GM08714 (cell line): ENCODE data around the gene HBP1.
"Not testable (repeated sequence)": the region's sequence is repeated elsewhere in the genome, so short reads cannot be mapped to it uniquely, and the experiment has no call there.

Experiments used
- H3K4me3 ChIP-seq: fragments of 200-500 bp; sonication (Bioruptor generic); 2 replicates; pipeline ENCODE4 v1.5.1; 2014; ENCODE audit warnings: mild to moderate bottlenecking, low read length, inconsistent platforms
- ZNF274 ChIP-seq: IDR thresholded peaks from 2 replicates; pipeline ENCODE4 v1.6.1; 2012; ENCODE audit warnings: mild to moderate bottlenecking, low read depth, low read length

The HBP1 gene

DNA sequence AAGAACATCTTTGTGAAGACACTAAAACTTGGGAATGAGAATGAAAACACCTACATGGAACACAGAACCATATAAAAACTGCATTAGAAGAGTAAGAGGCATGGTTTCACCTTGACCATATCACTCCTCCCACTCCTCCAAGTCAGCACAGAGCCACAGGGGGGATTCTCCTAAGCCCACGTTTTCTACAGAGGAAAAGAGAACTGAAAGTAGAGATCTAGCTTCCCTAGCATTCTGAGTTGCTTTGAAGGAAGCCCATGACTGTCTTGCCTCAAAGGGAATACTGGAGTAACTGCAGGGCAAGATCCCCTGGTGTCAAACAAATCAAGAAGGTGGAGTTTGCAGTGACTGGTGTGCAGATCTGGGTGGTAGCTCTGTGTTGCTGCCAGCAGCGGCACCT is 43.9 kb downstream of the HBP1 start:
- no peak overlapping the region for H3K4me3 ChIP-seq
- TF ChIP-seq ZNF274 = no peak

- no peak for TF ChIP-seq ZNF274
- H3K4me3 ChIP-seq = no peak overlapping the region
Observed at GRCh38 chr7:107213193-107213788, 44.5 kb downstream of the HBP1 start.

GRCh38 chr7:107213945-107214344 is 45.1 kb downstream of the HBP1 start:
- no peak overlapping the region for H3K4me3 ChIP-seq
- no peak for TF ChIP-seq ZNF274

DNA sequence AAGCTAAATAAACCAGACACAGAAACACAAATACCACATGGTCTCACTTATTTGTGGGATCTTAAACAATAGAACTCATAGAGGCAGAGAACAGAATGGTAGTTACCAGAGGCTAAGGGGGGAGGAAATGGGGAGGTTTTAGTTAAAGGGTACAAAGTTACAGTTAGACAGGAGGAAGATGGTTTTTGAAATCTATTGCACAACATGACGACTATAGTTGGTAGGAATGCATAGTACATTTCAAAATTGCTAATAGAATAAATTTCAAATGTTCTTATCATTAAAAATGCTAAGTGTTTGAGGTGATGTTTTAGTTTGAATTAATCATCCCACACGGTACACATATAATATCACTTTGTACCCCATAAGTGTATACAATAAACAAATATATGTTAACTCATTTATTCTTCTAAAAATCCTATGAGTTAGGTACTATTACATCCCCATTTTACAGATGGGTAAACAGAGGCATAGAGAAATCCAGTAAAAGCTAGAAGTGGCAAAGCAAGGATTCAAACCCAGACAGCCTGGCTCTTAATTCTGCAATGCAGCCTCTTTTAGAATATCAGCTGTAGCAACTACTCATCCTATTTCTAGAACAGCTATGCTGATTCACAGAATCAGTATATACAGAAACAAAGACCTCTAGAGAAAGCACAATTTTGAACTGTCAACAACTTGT is 50.9 kb downstream of the HBP1 start:
- no peak for TF ChIP-seq ZNF274
- no peak overlapping the region for H3K4me3 ChIP-seq

DNA sequence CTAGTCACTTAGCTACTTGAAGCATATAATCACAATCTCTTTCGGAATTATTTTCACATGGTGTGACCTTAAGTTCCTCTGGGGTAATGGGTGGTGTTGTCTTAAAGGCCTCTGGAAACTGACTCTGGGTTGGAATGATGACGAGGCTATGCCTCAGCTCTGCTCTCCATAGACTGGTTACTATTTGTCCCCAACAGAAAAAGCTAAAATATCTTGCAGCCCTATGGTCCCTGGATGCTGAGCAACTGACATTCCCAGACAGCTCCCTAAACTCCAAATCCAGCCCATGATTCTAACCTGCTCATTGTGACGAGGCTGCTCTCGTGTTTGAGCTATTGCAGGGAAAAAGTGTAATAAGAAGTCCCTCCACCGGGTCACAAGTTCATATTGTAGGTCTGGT is 51.6 kb downstream of the HBP1 start:
- no peak for TF ChIP-seq ZNF274
- H3K4me3 ChIP-seq = no peak overlapping the region

GRCh38 chr7:107220806-107221205 is 52.0 kb downstream of the HBP1 start:
- H3K4me3 ChIP-seq = not testable (repeated sequence)

GRCh38 chr7:107224374-107225223 is 55.8 kb downstream of the HBP1 start:
- TF ChIP-seq ZNF274 = no peak

GRCh38 chr7:107228291-107228690 is 59.5 kb downstream of the HBP1 start:
- no peak for TF ChIP-seq ZNF274
- H3K4me3 ChIP-seq = no peak overlapping the region

More at GRCh38 chr7:107224374-107225223, 55.8 kb downstream of the HBP1 start:
- no peak overlapping the region for H3K4me3 ChIP-seq

GRCh38 chr7:107230334-107230733 is 61.5 kb downstream of the HBP1 start:
- no peak for TF ChIP-seq ZNF274
- H3K4me3 ChIP-seq = no peak overlapping the region

DNA sequence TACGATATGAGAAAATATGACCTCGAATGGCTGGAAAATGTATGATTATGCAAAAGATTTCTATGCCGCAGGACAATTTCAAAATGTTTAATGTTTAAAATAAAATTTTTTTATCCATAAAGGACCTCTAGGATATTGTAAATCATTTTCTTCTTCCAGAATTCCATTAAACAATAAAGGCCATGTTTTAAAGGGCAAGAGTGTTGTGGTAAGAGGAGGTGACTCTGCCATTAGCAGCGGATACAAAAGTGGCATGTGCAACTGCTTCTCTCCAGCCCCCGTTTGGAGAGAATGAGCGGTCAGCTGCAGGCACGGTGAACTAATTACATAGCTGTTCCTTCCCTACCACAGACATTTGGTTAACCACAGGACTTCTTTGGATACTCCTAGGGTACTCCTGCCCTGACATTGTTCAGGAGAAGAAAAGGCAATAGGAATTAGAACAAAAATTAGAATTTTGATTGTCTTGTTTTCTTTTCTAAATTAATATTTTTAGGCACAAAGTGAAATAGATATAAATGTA is 63.8 kb downstream of the HBP1 start:
- TF ChIP-seq ZNF274 = no peak
- no peak overlapping the region for H3K4me3 ChIP-seq

DNA sequence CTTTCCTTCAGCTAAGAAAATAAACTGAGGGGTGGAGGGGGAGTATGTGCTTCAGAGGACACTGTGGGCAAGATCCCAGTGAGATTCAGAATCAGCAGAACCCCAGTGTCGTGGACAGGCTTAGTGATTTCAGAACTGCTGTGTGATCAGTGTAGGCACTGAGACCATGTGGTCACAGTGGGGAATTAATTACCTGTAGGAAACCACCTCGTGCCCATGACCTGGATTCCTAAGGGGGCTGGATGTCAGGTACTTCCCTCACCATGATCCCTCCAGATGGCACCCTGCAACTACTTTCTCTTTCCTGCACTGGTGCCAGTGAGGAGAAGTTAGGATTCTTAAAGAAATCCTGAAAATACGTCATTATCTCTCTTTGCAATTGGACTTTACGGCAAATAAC is 64.4 kb downstream of the HBP1 start:
- TF ChIP-seq ZNF274 = no peak
- no peak overlapping the region for H3K4me3 ChIP-seq

DNA sequence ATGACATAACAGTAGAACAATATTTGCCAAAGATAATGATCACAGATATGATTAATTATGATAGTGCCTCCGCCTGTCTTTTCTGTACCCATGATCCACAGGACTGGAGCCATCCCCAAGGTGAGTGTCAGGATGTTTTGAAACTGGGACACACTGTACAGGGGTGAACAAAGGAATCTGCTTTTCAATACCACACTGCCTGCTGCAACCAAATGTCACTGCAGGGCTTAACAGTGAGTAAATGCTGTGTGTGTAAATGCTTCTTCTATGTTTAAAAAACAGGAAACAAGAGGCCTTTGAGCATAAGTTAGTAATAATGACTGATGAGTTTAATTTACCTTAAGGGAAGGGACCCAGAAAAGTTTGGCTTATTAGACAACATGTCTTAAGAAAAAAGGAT is 65.2 kb downstream of the HBP1 start:
- H3K4me3 ChIP-seq = no peak overlapping the region
- TF ChIP-seq ZNF274 = no peak

DNA sequence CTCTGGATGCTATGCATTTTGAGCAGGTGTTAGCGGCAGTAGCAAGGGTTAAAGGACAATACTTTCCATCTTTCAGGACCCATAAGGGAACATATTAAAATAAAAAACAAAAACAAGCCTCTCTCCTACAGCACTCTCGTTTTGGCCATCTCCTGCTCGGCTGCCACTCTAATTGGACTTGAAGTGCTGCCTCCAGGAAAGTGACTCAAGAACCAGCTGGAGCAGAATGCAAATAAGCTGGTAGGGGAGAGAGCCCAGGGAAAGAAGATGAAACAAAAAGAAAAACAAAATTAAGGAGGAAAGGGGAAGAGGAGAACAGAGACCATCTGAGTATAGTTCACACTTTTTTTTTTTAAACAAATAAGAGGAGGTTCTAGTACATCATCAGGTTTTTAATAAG is 65.6 kb downstream of the HBP1 start:
- H3K4me3 ChIP-seq = no peak overlapping the region
- TF ChIP-seq ZNF274 = no peak

DNA sequence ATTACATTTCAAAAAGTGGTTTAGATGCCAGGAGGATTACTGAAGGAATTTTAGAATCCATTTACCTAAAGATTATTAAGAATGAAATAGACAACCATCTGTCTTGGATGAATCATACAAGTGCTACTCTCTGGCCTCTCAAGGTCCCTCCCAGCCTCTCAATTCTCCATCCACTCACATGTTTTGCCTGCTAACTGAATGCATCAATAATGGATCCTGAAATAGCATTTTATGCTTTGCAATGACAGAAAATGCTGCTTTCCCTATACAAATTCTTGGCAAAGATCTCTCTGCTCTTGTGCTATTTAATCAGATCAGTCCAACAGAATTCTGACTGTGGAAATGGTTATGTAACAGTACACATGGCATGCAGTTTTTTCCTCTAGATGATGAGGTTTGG is 68.1 kb downstream of the HBP1 start:
- no peak for TF ChIP-seq ZNF274
- H3K4me3 ChIP-seq = no peak overlapping the region

GRCh38 chr7:107237451-107237850 is 68.6 kb downstream of the HBP1 start:
- H3K4me3 ChIP-seq = no peak overlapping the region
- TF ChIP-seq ZNF274 = no peak
